GM23338 (cell line): Measurements from ENCODE around the gene ULK4. TPM values are rescaled to one million over a fixed set of nuclear protein-coding genes. Genes with fewer than 3 reads are reported as not detected.
A peak's percentile ranks its signal among the peaks of the same experiment; 100 is the strongest.

Experiments
- ATAC-seq: fragments of 200-7000 bp; cut with Tn5 transposase; 3 replicates; pipeline ENCODE4 v1.9.1; 2020
- DNase-seq: peaks from one replicate; pipeline ENCODE4 v3.0.0-alpha.2; 2015; ENCODE audit warnings: low spot score
- H2AFZ ChIP-seq: fragments of 200-600 bp; sonication (generic); 2 replicates; pipeline ENCODE4 v1.8.0; 2016; ENCODE audit warnings: antibody characterized with exemption, mild to moderate bottlenecking, moderate library complexity
- H3F3A ChIP-seq: fragments of 200-600 bp; sonication (generic); replicated peaks from 2 replicates; pipeline ENCODE4 v1.8.0; 2017; ENCODE audit warnings: antibody characterized with exemption, mixed run types, low read depth
- H3K27ac ChIP-seq: fragments of 200-600 bp; sonication (generic); 2 replicates; pipeline ENCODE4 v1.6.1; 2016; ENCODE audit warnings: low read depth
- H3K27me3 ChIP-seq: fragments of 200-600 bp; sonication (generic); 2 replicates; pipeline ENCODE4 v1.8.0; 2016; ENCODE audit warnings: mild to moderate bottlenecking, mixed run types, moderate library complexity; ENCODE audit not compliant: insufficient read depth
- H3K36me3 ChIP-seq: fragments of 200-600 bp; sonication (generic); 2 replicates; pipeline ENCODE4 v1.8.0; 2016; ENCODE audit warnings: mild to moderate bottlenecking; ENCODE audit not compliant: insufficient read depth
- H3K4me1 ChIP-seq: fragments of 200-600 bp; sonication (generic); 2 replicates; pipeline ENCODE4 v1.8.0; 2016; ENCODE audit warnings: mild to moderate bottlenecking, moderate library complexity; ENCODE audit not compliant: insufficient read depth
- H3K4me2 ChIP-seq: fragments of 200-600 bp; sonication (generic); 2 replicates; pipeline ENCODE4 v1.7.1; 2017; ENCODE audit warnings: mixed run types
- H3K4me3 ChIP-seq: fragments of 200-600 bp; sonication (generic); 2 replicates; pipeline ENCODE4 v1.6.1; 2016; ENCODE audit warnings: mixed run types
- H3K79me2 ChIP-seq: fragments of 200-600 bp; sonication (generic); replicated peaks from 2 replicates; pipeline ENCODE4 v1.8.0; 2017; ENCODE audit warnings: mild to moderate bottlenecking; ENCODE audit not compliant: insufficient read depth
- H3K9me2 ChIP-seq: fragments of 200-600 bp; sonication (generic); 2 replicates; pipeline ENCODE4 v1.8.0; 2017; ENCODE audit not compliant: insufficient read depth
- H4K20me1 ChIP-seq: fragments of 200-600 bp; sonication (generic); replicated peaks from 2 replicates; pipeline ENCODE4 v1.8.0; 2017; ENCODE audit warnings: mild to moderate bottlenecking; ENCODE audit not compliant: insufficient read depth
- H3K27ac Mint-ChIP-seq: 2 replicates; pipeline ENCODE4 v1.8.0; 2020; ENCODE audit warnings: inconsistent platforms, mild to moderate bottlenecking, moderate library complexity, mixed read lengths
- H3K27me3 Mint-ChIP-seq: 3 replicates; pipeline ENCODE4 v1.8.0; 2022; ENCODE audit warnings: low read depth, mild to moderate bottlenecking, moderate library complexity, mixed read lengths, inconsistent platforms; ENCODE audit not compliant: insufficient read depth, poor library complexity
- H3K36me3 Mint-ChIP-seq: 3 replicates; pipeline ENCODE4 v1.8.0; 2021; ENCODE audit warnings: low read depth, mild to moderate bottlenecking, inconsistent platforms, moderate library complexity, mixed read lengths
- H3K4me1 Mint-ChIP-seq: 3 replicates; pipeline ENCODE4 v1.8.0; 2020; ENCODE audit warnings: mild to moderate bottlenecking, inconsistent platforms, mixed read lengths
- H3K4me3 Mint-ChIP-seq: 3 replicates; pipeline ENCODE4 v1.8.0; 2021; ENCODE audit warnings: moderate library complexity, mild to moderate bottlenecking, inconsistent platforms, mixed read lengths
- H3K9me3 Mint-ChIP-seq: 3 replicates; pipeline ENCODE4 v1.8.0; 2020; ENCODE audit warnings: moderate library complexity, mild to moderate bottlenecking, inconsistent platforms, mixed read lengths
- CTCF ChIP-seq, 2 experiments: fragments of 200-600 bp in 1 of 2; sonication (generic) in 1 of 2; conservative IDR thresholded peaks; 2 replicates each; pipeline versions ENCODE4 v1.5.1 to v1.6.1; 2016 to 2017; ENCODE audit warnings: antibody characterized with exemption in 2 of 2, low read depth in 2 of 2, mild to moderate bottlenecking in 2 of 2, moderate library complexity in 1 of 2
- EZH2 ChIP-seq: fragments of 200-600 bp; sonication (generic); IDR thresholded peaks from one replicate; pipeline ENCODE4 v1.8.0; 2017; ENCODE audit warnings: antibody characterized with exemption, mild to moderate bottlenecking, low read depth; ENCODE audit not compliant: unreplicated experiment
- ZNF114 ChIP-seq: fragments of 250-450 bp; sonication (Bioruptor Pico); IDR thresholded peaks from 2 replicates; pipeline ENCODE4 v1.5.0; 2020; ENCODE audit warnings: mild to moderate bottlenecking, moderate library complexity
- polyA plus RNA-seq: library from polyadenylated mRNA; unstranded; fragments of >200 nt; fragmentation: Nextera tagmentation; extraction: Ambion mirVana; gene quantifications from 2 replicates; pipeline ENCODE4 v1.2.1, GENCODE V29; 2016
- total RNA-seq: library from RNA; depleted of rRNA; stranded (reverse); fragments of >200 nt; shearing (Covaris generic); gene quantifications from 2 replicates; pipeline ENCODE4 v1.2.3, GENCODE V29; 2014

Gene ULK4
- total and polyA plus RNA-seq, 2 experiments from 2014 or later: 20.8 to 41.4 TPM

- no peak overlapping the region for H3K27ac Mint-ChIP-seq
- H4K20me1 ChIP-seq: no peaks in the 10 kb centered on the region
- no peaks in the 10 kb centered on the region for H3K27me3 ChIP-seq
- H2AFZ ChIP-seq: no peak overlapping the region
- peaks cover 5% of the 10 kb centered on the region; the same call in 1 of the 2 replicates for H3K9me2 ChIP-seq
- ATAC-seq: peak; percentile 98
- peaks cover 2% of the 10 kb centered on the region for H3K27me3 Mint-ChIP-seq
- H3K79me2 ChIP-seq: no peaks in the 10 kb centered on the region
- H3K4me3 Mint-ChIP-seq: no peak overlapping the region
- peaks cover 4% of the 10 kb centered on the region; the same call in 1 of the 3 replicates for H3K9me3 Mint-ChIP-seq
- TF ChIP-seq EZH2 (no peak), CTCF (conservative IDR thresholded peaks at IDR 0.05; ENCODE audit: low read depth in 2 of 2) (peak in 1 of 2 experiments; percentile 22; a peak in 1 of 4 replicates)
- H3K36me3 ChIP-seq: no peaks in the 10 kb centered on the region
- peaks cover 9% of the 10 kb centered on the region for H3K4me1 Mint-ChIP-seq
- no peak overlapping the region for H3K27ac ChIP-seq
- H3K36me3 Mint-ChIP-seq: no peaks in the 10 kb centered on the region
- H3K4me2 ChIP-seq: no peak overlapping the region
- no peak overlapping the region for H3K4me3 ChIP-seq
- DNase-seq: peak; percentile 37
- no peaks in the 10 kb centered on the region for H3F3A ChIP-seq
- H3K4me1 ChIP-seq: peaks cover 3% of the 10 kb centered on the region; the same call in 1 of the 2 replicates
Observed at GRCh38 chr3:41288785-41289184, 673.1 kb downstream of the ULK4 start.

GRCh38 chr3:41286305-41286704, 675.6 kb downstream of the ULK4 start:
- no peak overlapping the region for H2AFZ ChIP-seq
- no peak for DNase-seq
- no peak for ATAC-seq

More at GRCh38 chr3:41286305-41286704, 675.6 kb downstream of the ULK4 start:
- TF ChIP-seq ZNF114 (CRISPR knock-in tag) (no peak), CTCF (conservative IDR thresholded peaks at IDR 0.05; ENCODE audit: low read depth in 2 of 2) (peak in 1 of 2 experiments; percentile 38; a peak in 2 of 4 replicates)
- Histone ChIP-seq H3K27me3 (no peaks in the 10 kb centered on the region), H3K79me2 (no peaks in the 10 kb centered on the region), H3K4me1 (peaks cover 3% of the 10 kb centered on the region; the same call in 1 of the 2 replicates), H3K4me3 (no peak overlapping the region), H3K36me3 (no peaks in the 10 kb centered on the region), H3K27ac (no peak overlapping the region), H3F3A (no peaks in the 10 kb centered on the region), H3K9me2 (0 out of 2 replicates have a peak, but pooled peaks cover 3% of the 10 kb centered on the region), H4K20me1 (no peaks in the 10 kb centered on the region), H3K4me2 (no peak overlapping the region)
- Mint-ChIP-seq H3K27me3 (peaks cover 2% of the 10 kb centered on the region), H3K9me3 (peaks cover 24% of the 10 kb centered on the region; the same call in 2 of the 3 replicates), H3K4me3 (no peak overlapping the region), H3K27ac (no peak overlapping the region), H3K36me3 (no peaks in the 10 kb centered on the region; the same call in 1 of the 3 replicates), H3K4me1 (peaks cover 9% of the 10 kb centered on the region)
